Stimulated activated CD8-positive, alpha-beta memory T cell treated with anti-CD3 and anti-CD28 coated beads, Interleukin-12 subunit alpha, Interleukin-12 subunit beta, amount 100 ng/mL, for 24 hours (primary cell): ENCODE results near the gene SLC46A1.

Source experiments
- DNase-seq: peaks from one replicate; pipeline ENCODE4 v3.0.0-alpha.2; 2020; ENCODE audit errors: extremely low read depth

The SLC46A1 gene

GRCh38 chr17:28404007-28404406 is 2.0 kb downstream of the SLC46A1 start:
- no peak for DNase-seq

DNA sequence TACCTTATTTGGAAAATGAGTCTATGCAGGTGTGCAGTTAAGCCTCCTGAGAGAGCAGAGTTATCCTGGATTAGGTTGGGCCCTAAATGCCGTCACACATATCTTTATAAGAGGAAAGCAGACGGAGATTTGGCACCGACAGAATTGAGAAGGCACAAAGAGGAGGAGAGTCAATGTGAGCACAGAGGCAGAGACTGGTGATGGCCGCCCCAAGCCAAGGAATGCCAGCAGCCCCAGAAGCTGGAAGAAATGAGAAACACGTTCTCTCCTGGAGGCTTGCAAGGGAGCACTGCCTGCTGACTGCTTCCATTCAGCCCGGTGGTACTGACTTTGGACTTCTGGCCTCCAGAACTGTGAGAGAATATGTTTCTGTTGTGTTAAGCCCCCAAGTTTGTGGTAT is 3.2 kb downstream of the SLC46A1 start:
- DNase-seq: no peak

DNA sequence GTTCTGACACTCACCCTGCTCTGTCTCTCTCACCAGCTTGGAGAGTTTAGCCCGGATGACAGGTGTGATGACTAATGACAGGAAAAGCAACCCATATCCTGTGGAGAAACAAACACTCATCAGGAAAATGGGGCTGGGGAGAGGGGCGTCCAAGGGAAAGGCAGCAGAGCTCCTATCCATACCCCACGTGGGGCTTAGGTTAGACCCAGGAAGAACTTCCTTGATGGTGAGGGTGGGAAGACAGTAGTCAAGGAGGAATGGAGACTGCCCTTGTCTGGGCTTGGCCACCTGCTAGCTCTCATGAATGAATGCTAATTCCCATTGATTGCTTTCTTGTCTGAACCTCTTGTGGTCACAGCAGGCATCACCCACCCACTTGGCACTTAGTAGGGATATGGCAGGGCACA is 3.8 kb downstream of the SLC46A1 start:
- no peak for DNase-seq

- DNase-seq: no peak
These were observed 6.2 kb downstream of the SLC46A1 start for GRCh38 chr17:28399808-28400207.

GRCh38 chr17:28398280-28398981 is 7.6 kb downstream of the SLC46A1 start:
- no peak for DNase-seq

GRCh38 chr17:28397687-28398279 is 8.2 kb downstream of the SLC46A1 start:
- DNase-seq: no peak

DNA sequence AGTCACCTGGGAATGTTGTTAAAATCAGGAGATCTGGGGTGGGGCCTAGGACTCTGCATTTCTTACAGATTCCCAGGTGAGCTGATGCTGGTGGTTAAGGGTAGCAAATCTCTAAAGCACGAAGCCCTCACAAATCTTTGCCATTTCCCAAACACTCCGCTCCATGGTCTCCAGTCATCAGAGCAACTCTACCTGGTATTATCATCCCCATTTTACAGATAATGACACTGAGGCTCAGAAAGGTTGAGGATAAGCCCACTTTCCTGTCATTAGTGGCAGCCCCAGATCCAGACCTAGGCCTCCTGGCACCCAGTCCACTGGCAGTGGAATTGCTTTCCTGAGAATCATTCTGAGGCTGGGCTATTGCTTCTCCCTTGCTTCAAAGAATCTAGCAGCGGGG is 8.7 kb downstream of the SLC46A1 start:
- DNase-seq: no peak

- DNase-seq: no peak
These were observed 9.3 kb downstream of the SLC46A1 start for GRCh38 chr17:28396635-28397239.

GRCh38 chr17:28395968-28396367 is 10.0 kb downstream of the SLC46A1 start:
- no peak for DNase-seq

- DNase-seq: no peak
These were observed 10.6 kb downstream of the SLC46A1 start for GRCh38 chr17:28395426-28395825.

- no peak for DNase-seq
These were observed 11.5 kb downstream of the SLC46A1 start for GRCh38 chr17:28394337-28395116.

DNA sequence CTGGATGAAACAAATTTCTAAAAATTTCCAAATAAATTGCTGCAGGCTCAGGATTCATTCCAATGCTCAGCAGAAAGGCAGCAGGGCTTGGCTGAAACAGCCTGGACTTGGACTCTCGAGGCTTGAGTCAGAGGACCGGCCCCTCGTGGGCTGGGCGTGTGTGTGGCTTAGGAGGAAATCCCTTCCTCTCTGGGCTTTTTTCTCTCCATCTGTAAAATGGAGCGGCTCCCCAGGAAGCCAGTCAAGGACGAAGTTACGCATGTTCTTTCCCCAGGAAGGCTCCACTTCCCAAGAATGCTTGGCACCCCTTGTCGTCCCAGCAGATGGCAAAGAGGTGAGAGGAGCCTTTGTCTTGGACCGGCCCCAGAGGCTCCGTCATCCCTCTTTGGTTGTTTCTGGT is 13.5 kb downstream of the SLC46A1 start:
- no peak for DNase-seq

DNA sequence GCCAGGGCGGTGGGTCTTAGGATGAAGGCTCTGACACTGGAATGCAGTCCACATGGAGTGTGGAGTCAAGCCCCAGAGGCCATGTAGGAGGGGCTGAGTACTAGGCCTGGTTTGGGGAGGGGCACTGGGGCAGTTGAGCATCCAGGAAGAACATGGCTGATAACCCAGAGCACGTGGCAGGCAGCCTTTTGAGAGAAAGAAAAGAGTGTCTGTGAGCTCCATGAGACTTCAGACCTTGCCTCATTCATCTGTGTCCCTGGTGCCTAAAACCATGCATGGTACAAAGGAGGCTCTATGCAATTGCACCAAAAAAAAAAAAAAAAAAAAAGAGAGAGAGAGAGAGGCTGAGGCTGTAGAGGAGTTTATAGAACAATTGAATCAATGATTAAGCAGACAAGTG is 14.6 kb downstream of the SLC46A1 start:
- no peak for DNase-seq

DNA sequence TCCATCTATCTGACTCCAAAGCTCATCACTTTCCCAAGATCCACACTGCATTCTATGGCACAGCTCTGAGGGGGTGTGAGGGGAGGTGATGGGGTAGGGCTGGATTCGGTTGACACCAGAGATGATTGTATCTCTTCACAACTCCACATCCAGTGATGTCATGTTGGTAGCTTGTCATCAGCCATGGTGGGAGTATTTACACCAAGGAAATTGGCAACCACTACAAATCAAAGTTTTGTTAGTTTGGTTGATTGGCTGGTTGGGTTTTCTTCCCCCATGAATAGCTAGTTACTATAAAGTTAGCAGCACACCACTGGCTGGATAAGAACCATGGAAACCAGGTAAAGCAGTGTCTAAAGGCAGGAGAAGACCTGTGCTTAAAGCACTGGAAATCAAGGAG is 15.0 kb downstream of the SLC46A1 start:
- DNase-seq: no peak

- DNase-seq: no peak
These were observed 15.4 kb downstream of the SLC46A1 start for GRCh38 chr17:28390563-28390962.

DNA sequence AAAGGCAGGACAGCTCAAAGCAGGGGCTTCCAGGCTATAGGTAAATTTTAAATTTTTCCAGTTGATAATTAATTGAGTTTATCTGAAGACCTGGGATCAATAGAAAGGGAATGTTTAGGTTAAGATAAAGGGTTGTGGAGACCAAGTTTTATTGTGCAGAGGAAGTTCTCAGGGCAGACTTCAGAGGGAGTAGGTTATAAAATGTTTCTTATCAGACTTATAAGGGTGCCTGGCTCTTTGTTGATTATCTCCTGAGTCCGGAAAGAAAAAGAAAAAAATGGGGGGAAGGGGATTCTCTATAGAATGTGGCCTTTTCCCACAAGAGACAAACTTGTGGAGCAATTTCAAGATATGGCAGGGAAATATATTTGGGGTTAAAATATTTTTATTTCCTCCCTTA is 15.9 kb downstream of the SLC46A1 start:
- DNase-seq: no peak

DNA sequence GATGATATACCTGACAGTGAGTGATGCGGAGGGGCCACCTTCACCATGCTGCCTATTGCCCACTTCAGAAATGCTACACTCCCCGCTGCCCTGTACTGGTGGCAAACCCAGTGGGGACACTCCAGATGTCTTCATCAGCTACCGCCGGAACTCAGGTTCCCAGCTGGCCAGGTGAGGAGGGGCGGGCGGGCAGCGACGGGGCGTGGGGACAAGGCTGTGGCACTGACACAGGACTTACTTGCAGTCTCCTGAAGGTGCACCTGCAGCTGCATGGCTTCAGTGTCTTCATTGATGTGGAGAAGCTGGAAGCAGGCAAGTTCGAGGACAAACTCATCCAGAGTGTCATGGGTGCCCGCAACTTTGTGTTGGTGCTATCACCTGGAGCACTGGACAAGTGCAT is 17.9 kb downstream of the SLC46A1 start:
- DNase-seq: no peak

DNA sequence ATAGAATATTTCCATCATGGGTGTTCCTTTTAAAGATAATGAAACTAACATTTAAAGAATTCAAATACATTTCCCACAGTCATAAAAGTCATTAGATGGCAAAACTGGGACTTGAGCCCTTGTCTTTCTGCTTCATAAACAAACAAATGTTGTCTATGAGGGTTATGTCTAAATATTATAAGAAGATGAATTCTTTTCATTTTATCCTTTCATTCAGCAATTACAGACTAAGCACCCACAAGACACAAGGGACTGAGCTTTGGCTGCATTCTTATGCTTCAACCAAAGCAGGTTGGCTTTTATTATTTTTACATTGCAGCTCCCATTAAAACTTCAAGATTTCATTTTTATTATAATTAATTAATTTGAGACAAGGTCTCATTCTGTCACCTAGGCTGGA is 19.6 kb downstream of the SLC46A1 start:
- no peak for DNase-seq

GRCh38 chr17:28385406-28385805 is 20.6 kb downstream of the SLC46A1 start:
- DNase-seq: no peak

DNA sequence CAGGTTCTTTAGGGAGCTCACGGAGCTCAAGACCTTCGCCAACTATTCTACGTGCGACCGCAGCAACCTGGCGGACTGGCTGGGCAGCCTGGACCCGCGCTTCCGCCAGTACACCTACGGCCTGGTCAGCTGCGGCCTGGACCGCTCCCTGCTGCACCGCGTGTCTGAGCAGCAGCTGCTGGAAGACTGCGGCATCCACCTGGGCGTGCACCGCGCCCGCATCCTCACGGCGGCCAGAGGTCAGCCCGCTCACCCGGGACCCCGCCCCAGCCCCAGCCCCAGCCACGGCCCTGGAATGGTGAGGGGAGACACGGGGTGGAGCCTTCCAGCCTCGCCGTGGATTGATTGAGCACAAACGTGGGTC is 21.0 kb downstream of the SLC46A1 start:
- DNase-seq: no peak

GRCh38 chr17:28384281-28385036 is 21.6 kb downstream of the SLC46A1 start:
- DNase-seq: peak; percentile 33
